PC-9 (cell line): ENCODE results near the gene TMEM151B. TPM values are rescaled to one million over a fixed set of nuclear protein-coding genes. Genes with fewer than 3 reads are reported as not detected.
"Not testable (repeated sequence)": the region's sequence is repeated elsewhere in the genome, so short reads cannot be mapped to it uniquely, and the experiment has no call there.

Source experiments
- BruUV-seq: library from RNA; stranded (reverse); fragments of 400-500 nt; replicated peaks from 2 replicates; lab custom pipeline; 2021; lab: Mats Ljungman, UMichigan
- CTCF ChIA-PET: fragments of 300-600 bp; sonication (Branson Sonifier 250); formaldehyde crosslinking; loops from one replicate; lab custom pipeline; 2022; ENCODE audit warnings: antibody characterized with exemption; lab: Charles Lee
- POLR2A ChIA-PET: fragments of 300-600 bp; sonication (Branson Sonifier 250); formaldehyde crosslinking; loops from one replicate; lab custom pipeline; 2022; ENCODE audit warnings: antibody characterized with exemption; ENCODE audit not compliant: unreplicated experiment; lab: Charles Lee
- DNase-seq, 2 experiments: peaks; one replicate each; pipeline versions ENCODE4 v3.0.0 to v3.0.0-alpha.2; 2015 to 2022; ENCODE audit warnings: mixed read lengths in 1 of 2
- H2AFZ ChIP-seq: fragments of 200-600 bp; sonication (generic); 2 replicates; pipeline ENCODE4 v1.8.1; 2017; ENCODE audit warnings: antibody characterized with exemption
- H3F3A ChIP-seq: fragments of 200-600 bp; sonication (generic); 2 replicates; pipeline ENCODE4 v1.8.1; 2017; ENCODE audit warnings: antibody characterized with exemption, mild to moderate bottlenecking, low read depth; ENCODE audit not compliant: insufficient read depth
- H3K27ac ChIP-seq: fragments of 200-600 bp; sonication (generic); 2 replicates; pipeline ENCODE4 v1.6.1; 2016; ENCODE audit warnings: mixed run types
- H3K27me3 ChIP-seq: fragments of 200-600 bp; sonication (generic); 2 replicates; pipeline ENCODE4 v1.6.1; 2016; ENCODE audit warnings: low read depth, mixed run types; ENCODE audit not compliant: insufficient read depth
- H3K36me3 ChIP-seq: fragments of 200-600 bp; sonication (generic); 2 replicates; pipeline ENCODE4 v1.6.1; 2016; ENCODE audit warnings: low read depth, mixed run types
- H3K4me1 ChIP-seq: fragments of 200-600 bp; sonication (generic); replicated peaks from 2 replicates; pipeline ENCODE4 v1.6.1; 2016; ENCODE audit warnings: mixed run types; ENCODE audit not compliant: insufficient read depth
- H3K4me2 ChIP-seq: fragments of 200-600 bp; sonication (generic); 2 replicates; pipeline ENCODE4 v1.6.1; 2017; ENCODE audit warnings: mixed run types
- H3K4me3 ChIP-seq: fragments of 200-600 bp; sonication (generic); 2 replicates; pipeline ENCODE4 v1.6.1; 2016; ENCODE audit warnings: mixed run types
- H3K79me2 ChIP-seq: fragments of 200-600 bp; sonication (generic); 2 replicates; pipeline ENCODE4 v1.6.1; 2017; ENCODE audit warnings: low read depth, mixed run types
- H3K9me2 ChIP-seq: fragments of 200-600 bp; sonication (generic); 2 replicates; pipeline ENCODE4 v1.8.1; 2017; ENCODE audit warnings: mild to moderate bottlenecking; ENCODE audit not compliant: insufficient read depth
- H3K9me3 ChIP-seq: fragments of 200-600 bp; sonication (generic); 2 replicates; pipeline ENCODE4 v1.8.1; 2016; ENCODE audit warnings: low read depth; ENCODE audit not compliant: insufficient read depth
- H4K20me1 ChIP-seq: fragments of 200-600 bp; sonication (generic); 2 replicates; pipeline ENCODE4 v1.8.1; 2017; ENCODE audit not compliant: insufficient read depth
- CTCF ChIP-seq: fragments of 200-600 bp; sonication (generic); conservative IDR thresholded peaks from 2 replicates; pipeline ENCODE4 v1.6.1; 2017; ENCODE audit warnings: mixed run types, antibody characterized with exemption, mild to moderate bottlenecking, moderate library complexity
- EZH2 ChIP-seq: fragments of 200-600 bp; sonication (generic); IDR thresholded peaks from 2 replicates; pipeline ENCODE4 v1.8.0; 2017; ENCODE audit warnings: antibody characterized with exemption, low read depth
- intact Hi-C: fragments of 100-400 bp; cut with micrococcal nuclease; formaldehyde crosslinking; loops from one replicate; pipeline ENCODE4 v1.10.0; 2022; ENCODE audit not compliant: unreplicated experiment
- total RNA-seq: library from RNA; stranded (reverse); gene quantifications from 2 replicates; pipeline ENCODE4 v1.2.3, GENCODE V29; 2021

Gene TMEM151B
- total RNA-seq, 1 experiment from 2014 or later, result not detected

- no peaks in the 10 kb centered on the region for H3K4me1 ChIP-seq
- H3K27ac ChIP-seq, result no peak overlapping the region
- TF ChIP-seq CTCF, result no peak
- TF ChIP-seq EZH2, result no peak
- no peak for DNase-seq
- H3F3A ChIP-seq, result 0 out of 2 replicates have a peak, but pooled peaks cover 4% of the 10 kb centered on the region
- H3K27me3 ChIP-seq, result no peaks in the 10 kb centered on the region
- no peaks in the 10 kb centered on the region for H3K9me3 ChIP-seq
- peaks cover 4% of the 10 kb centered on the region for H3K79me2 ChIP-seq
- CTCF ChIA-PET, result interaction anchor here (0.5 kb wide), 1 partner anchor 766 kb away, joined by 3 read pairs; no protein-coding TSS in a partner anchor
- H3K36me3 ChIP-seq, result no peaks in the 10 kb centered on the region
- H3K4me2 ChIP-seq, result no peak overlapping the region
- intact Hi-C loops, result no loop called here
- H3K9me2 ChIP-seq, result no peaks in the 10 kb centered on the region
- H3K4me3 ChIP-seq, result no peak overlapping the region
- BruUV-seq, result no TSS peak
- H2AFZ ChIP-seq, result no peak overlapping the region
- POLR2A ChIA-PET, result interaction anchor here (0.6 kb wide), 1 partner anchor 166 kb away, joined by 6 read pairs; no protein-coding TSS in a partner anchor
- H4K20me1 ChIP-seq, result peaks cover 1% of the 10 kb centered on the region; the same call in 1 of the 2 replicates
Measured at GRCh38 chr6:44230034-44230675, 40.1 kb upstream of the TMEM151B start.

- H3K79me2 ChIP-seq, H3K4me1 ChIP-seq, BruUV-seq, H3K36me3 ChIP-seq, H3K9me3 ChIP-seq, H3F3A ChIP-seq, CTCF ChIA-PET, H3K27me3 ChIP-seq, intact Hi-C loops, H3K4me3 ChIP-seq, H3K9me2 ChIP-seq, H4K20me1 ChIP-seq, POLR2A ChIA-PET, H2AFZ ChIP-seq, H3K4me2 ChIP-seq, H3K27ac ChIP-seq: not testable (repeated sequence)
- peak in 1 of 2 experiments; percentile 5 for DNase-seq
Measured at GRCh38 chr6:44231426-44231825, 38.8 kb upstream of the TMEM151B start.

DNA sequence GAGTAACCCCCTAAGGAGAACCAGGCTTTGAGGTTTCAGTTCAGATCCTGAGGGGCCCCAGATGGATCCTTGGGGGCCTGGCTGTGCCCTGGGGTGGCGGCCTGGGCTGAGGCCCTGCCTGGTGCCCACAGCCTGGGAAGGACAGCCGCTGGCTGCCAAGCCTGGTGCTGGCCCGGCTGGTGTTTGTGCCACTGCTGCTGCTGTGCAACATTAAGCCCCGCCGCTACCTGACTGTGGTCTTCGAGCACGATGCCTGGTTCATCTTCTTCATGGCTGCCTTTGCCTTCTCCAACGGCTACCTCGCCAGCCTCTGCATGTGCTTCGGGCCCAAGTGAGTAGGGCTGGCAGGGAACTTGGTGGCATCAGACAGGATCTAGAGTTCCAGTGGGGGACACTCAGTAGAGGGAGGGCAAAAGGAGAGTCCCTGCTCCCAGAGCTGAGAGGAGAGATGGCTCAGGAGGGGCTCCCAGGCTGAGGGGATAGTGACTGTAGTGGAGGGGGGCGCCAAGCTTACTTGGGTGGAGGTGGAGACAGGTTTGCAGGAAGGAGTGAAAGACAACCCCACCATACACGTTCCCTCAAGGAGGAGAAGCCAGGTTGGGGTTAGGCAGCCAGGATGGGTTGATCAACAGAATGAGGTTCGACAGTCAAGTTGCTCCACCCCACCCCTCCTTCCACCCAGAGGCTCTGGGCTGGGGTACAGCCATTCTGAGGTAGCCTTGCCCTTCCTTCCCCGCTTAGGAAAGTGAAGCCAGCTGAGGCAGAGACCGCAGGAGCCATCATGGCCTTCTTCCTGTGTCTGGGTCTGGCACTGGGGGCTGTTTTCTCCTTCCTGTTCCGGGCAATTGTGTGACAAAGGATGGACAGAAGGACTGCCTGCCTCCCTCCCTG is 37.3 kb upstream of the TMEM151B start:
- H3K27me3 ChIP-seq, result no peaks in the 10 kb centered on the region
- POLR2A ChIA-PET, result no interaction called here
- BruUV-seq, result no TSS peak
- intact Hi-C loops, result no loop called here
- peaks cover 18% of the 10 kb centered on the region for H3F3A ChIP-seq
- no peaks in the 10 kb centered on the region for H3K9me2 ChIP-seq
- CTCF ChIA-PET, result no interaction called here
- H2AFZ ChIP-seq, result no peak overlapping the region
- H3K27ac ChIP-seq, result no peak overlapping the region
- H3K4me3 ChIP-seq, result no peak overlapping the region
- DNase-seq, result peak in 1 of 2 experiments; percentile 1
- H4K20me1 ChIP-seq, result no peaks in the 10 kb centered on the region
- H3K4me2 ChIP-seq, result no peak overlapping the region
- H3K4me1 ChIP-seq, result peaks cover 17% of the 10 kb centered on the region
- no peaks in the 10 kb centered on the region for H3K79me2 ChIP-seq
- no peaks in the 10 kb centered on the region for H3K36me3 ChIP-seq
- no peaks in the 10 kb centered on the region for H3K9me3 ChIP-seq
- TF ChIP-seq CTCF (no peak), EZH2 (no peak)
